Endothelial cell (in vitro differentiated cells): ENCODE measurements around the gene STX4. TPM values are rescaled to one million over a fixed set of nuclear protein-coding genes. Genes with fewer than 3 reads are reported as not detected.

Source experiments
- DNase-seq: peaks from one replicate; pipeline ENCODE4 v3.0.0; 2021; ENCODE audit warnings: low spot score
- H3K27ac Mint-ChIP-seq: one replicate; pipeline ENCODE4 v1.8.0; 2021; ENCODE audit warnings: mixed read lengths, inconsistent platforms; ENCODE audit not compliant: unreplicated experiment
- H3K27me3 Mint-ChIP-seq: one replicate; pipeline ENCODE4 v1.8.0; 2021; ENCODE audit warnings: mild to moderate bottlenecking, moderate library complexity, mixed read lengths, inconsistent platforms; ENCODE audit not compliant: unreplicated experiment
- H3K36me3 Mint-ChIP-seq: one replicate; pipeline ENCODE4 v1.8.0; 2021; ENCODE audit warnings: mild to moderate bottlenecking, low read depth, mixed read lengths, inconsistent platforms; ENCODE audit not compliant: unreplicated experiment
- H3K4me1 Mint-ChIP-seq: one replicate; pipeline ENCODE4 v1.8.0; 2021; ENCODE audit warnings: mild to moderate bottlenecking, mixed read lengths, inconsistent platforms; ENCODE audit not compliant: unreplicated experiment
- H3K4me3 Mint-ChIP-seq: one replicate; pipeline ENCODE4 v1.8.0; 2021; ENCODE audit warnings: mild to moderate bottlenecking, mixed read lengths, inconsistent platforms; ENCODE audit not compliant: unreplicated experiment
- H3K9me3 Mint-ChIP-seq: one replicate; pipeline ENCODE4 v1.8.0; 2021; ENCODE audit warnings: mixed read lengths, inconsistent platforms; ENCODE audit not compliant: unreplicated experiment
- total RNA-seq: library from RNA; stranded (reverse); fragmentation: NEBNext Ultra II Directional; extraction: Animal tissue kit (Norgen Biotek cat#: 25700); gene quantifications from one replicate; pipeline ENCODE4 v1.2.1, GENCODE V29; 2021; ENCODE audit not compliant: unreplicated experiment
- TF ChIP-seq, protein P1 (sequence below): fragments of 200-600 bp; sonication (generic); IDR thresholded peaks from one replicate; pipeline ENCODE4 v1.5.0; 2021; ENCODE audit warnings: antibody characterized with exemption; ENCODE audit not compliant: unreplicated experiment

Gene STX4
- total RNA-seq, 1 donor from 2014 or later: 74.2 TPM

GRCh38 chr16:31005350-31006085, 27.8 kb upstream of the STX4 start:
- no peak overlapping the region for H3K4me3 Mint-ChIP-seq
- H3K27me3 Mint-ChIP-seq: peaks cover 10% of the 10 kb centered on the region
- H3K27ac Mint-ChIP-seq: no peak overlapping the region
- no peaks in the 10 kb centered on the region for H3K36me3 Mint-ChIP-seq
- TF ChIP-seq, protein P1, sequence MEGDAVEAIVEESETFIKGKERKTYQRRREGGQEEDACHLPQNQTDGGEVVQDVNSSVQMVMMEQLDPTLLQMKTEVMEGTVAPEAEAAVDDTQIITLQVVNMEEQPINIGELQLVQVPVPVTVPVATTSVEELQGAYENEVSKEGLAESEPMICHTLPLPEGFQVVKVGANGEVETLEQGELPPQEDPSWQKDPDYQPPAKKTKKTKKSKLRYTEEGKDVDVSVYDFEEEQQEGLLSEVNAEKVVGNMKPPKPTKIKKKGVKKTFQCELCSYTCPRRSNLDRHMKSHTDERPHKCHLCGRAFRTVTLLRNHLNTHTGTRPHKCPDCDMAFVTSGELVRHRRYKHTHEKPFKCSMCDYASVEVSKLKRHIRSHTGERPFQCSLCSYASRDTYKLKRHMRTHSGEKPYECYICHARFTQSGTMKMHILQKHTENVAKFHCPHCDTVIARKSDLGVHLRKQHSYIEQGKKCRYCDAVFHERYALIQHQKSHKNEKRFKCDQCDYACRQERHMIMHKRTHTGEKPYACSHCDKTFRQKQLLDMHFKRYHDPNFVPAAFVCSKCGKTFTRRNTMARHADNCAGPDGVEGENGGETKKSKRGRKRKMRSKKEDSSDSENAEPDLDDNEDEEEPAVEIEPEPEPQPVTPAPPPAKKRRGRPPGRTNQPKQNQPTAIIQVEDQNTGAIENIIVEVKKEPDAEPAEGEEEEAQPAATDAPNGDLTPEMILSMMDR: no peak
- no peaks in the 10 kb centered on the region for H3K9me3 Mint-ChIP-seq
- no peak for DNase-seq
- H3K4me1 Mint-ChIP-seq: no peaks in the 10 kb centered on the region

DNA sequence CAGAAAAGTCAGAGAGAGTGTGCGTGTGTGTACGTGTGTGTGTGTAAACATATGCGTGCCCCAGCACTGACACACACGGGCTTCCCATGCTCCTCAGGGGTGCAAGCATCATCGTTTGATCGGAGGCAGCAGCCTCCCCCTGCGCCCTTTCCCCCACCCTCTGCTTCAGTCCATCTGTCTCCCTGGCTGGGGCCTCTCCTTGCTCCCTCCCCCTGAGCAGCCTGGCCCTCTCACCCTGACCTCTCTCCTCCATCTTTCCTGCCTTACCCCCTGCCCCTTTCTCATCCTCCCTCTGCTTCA, 27.3 kb upstream of the STX4 start:
- DNase-seq: no peak
- TF ChIP-seq, protein P1: no peak
- Mint-ChIP-seq H3K4me1 (no peaks in the 10 kb centered on the region), H3K9me3 (no peaks in the 10 kb centered on the region), H3K36me3 (no peaks in the 10 kb centered on the region), H3K27me3 (peaks cover 10% of the 10 kb centered on the region), H3K27ac (no peak overlapping the region), H3K4me3 (no peak overlapping the region)

GRCh38 chr16:31006589-31006988, 26.8 kb upstream of the STX4 start:
- H3K4me3 Mint-ChIP-seq: no peak overlapping the region
- H3K27me3 Mint-ChIP-seq: peaks cover 14% of the 10 kb centered on the region

GRCh38 chr16:31007684-31008083, 25.7 kb upstream of the STX4 start:
- DNase-seq: no peak
- peak overlapping the region; percentile 5 for H3K27ac Mint-ChIP-seq
- peaks cover 18% of the 10 kb centered on the region for H3K27me3 Mint-ChIP-seq
- TF ChIP-seq, protein P1: no peak
- no peak overlapping the region for H3K4me3 Mint-ChIP-seq
- peaks cover 4% of the 10 kb centered on the region for H3K4me1 Mint-ChIP-seq
- H3K36me3 Mint-ChIP-seq: peaks cover 5% of the 10 kb centered on the region
- no peaks in the 10 kb centered on the region for H3K9me3 Mint-ChIP-seq

More at GRCh38 chr16:31006589-31006988, 26.8 kb upstream of the STX4 start:
- H3K9me3 Mint-ChIP-seq: no peaks in the 10 kb centered on the region
- no peak for DNase-seq
- no peak overlapping the region for H3K27ac Mint-ChIP-seq
- peaks cover 3% of the 10 kb centered on the region for H3K36me3 Mint-ChIP-seq
- TF ChIP-seq, protein P1: no peak
- no peaks in the 10 kb centered on the region for H3K4me1 Mint-ChIP-seq

GRCh38 chr16:31008149-31008548, 25.2 kb upstream of the STX4 start:
- H3K4me3 Mint-ChIP-seq: no peak overlapping the region
- DNase-seq: no peak
- no peaks in the 10 kb centered on the region for H3K9me3 Mint-ChIP-seq
- TF ChIP-seq, protein P1: no peak
- H3K27me3 Mint-ChIP-seq: peaks cover 18% of the 10 kb centered on the region
- H3K27ac Mint-ChIP-seq: no peak overlapping the region
- peaks cover 4% of the 10 kb centered on the region for H3K4me1 Mint-ChIP-seq
- peaks cover 5% of the 10 kb centered on the region for H3K36me3 Mint-ChIP-seq
